Occipital lobe (tissue), 2 donors: Measurements from ENCODE around the gene SMO. TPM values are rescaled to one million over a fixed set of nuclear protein-coding genes. Genes with fewer than 3 reads are reported as not detected.

Source experiments
- DNase-seq: peaks from one replicate; lab custom pipeline; 2025; lab: John Stamatoyannopoulos, UW
- total RNA-seq: library from RNA; depleted of rRNA; stranded (reverse); fragments of >200 nt; gene quantifications from one replicate; pipeline ENCODE4 v1.2.3, GENCODE V29; 2014

Gene SMO
- 8.7 TPM for total RNA-seq

DNA sequence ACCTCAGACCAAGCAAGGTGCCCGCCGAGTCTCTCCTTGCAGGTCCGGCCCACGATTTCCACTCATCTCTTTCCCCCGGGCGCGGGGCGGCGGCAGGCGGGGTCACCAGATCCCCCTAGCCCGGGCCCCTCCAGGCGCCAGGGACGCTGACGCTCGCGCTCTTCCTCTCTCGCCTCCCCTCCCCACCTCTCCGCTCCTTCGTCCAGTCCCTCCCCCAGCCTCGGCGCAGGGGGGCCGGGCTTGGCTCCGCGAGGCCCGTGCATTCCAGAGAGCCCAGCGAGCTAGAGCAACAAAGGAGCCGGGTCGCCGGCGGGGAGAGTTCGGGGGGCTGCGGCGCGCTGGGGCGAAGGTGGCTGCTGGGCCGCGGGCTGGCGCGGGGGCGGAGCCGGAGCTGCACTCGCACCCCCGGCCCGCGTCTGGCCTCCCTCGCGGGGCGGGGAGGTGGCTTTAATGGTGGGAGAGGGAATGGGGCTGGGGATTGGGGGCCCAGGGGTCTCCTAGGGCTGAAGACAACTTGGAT is at the start of gene SMO:
Gene SMO, plus strand, starts transcription at position 262 of the 520 bp plus-strand sequence. CDS start 519 bp downstream, outside the sequence.
- no peak for DNase-seq

DNA sequence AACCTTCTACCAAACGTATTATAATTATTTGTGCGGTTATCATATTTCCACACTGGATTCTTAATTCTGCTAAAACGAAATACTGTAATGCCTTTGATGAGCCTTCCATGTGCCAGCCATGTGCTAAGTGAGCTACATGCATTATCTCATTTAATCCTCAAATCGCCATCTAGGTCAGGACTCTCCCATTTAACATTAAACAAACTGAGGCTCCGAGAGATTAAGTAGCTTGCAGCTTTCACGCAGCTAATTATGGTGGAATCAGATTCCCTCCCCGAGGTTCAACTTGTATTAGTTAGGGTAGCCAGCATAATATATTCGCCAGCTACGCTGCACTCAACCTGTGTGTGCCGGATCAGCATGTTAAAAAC is 44.7 kb upstream of the SMO start:
- DNase-seq, result no peak

DNA sequence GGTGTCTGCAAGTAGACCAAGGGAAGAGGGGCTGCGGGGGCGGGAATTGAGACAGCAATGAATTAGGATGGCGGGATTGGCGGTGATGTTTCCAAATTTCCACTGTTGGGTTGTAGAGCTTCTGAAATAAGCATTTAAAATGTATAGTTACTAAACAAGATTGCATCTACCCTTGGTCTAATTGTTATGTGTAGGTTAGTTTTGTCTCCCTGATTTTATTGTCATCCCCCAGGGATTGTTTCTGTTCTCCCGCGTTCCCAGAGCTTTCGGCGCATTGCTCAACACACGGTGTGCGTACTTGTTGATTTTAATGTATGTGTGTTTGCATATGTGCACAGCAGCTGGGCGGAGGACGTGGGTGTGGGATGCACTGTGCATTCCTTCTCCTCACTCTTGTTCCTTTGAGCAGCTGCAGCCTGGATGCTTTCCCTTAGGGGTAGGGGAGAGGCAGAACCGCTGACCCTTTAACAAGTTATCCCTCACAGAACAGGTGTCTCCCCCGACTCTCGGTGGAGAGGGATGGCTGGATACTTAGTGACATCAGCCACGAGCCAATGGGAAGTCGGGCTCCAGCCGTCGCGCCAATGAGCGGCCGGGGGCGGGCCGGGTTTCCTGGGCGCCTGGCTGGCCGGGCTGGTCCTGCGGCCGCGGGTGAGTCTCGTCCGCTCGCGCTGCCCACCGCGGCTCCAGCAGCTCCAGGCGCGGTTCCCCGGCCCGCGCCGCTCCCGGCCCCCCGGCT is 44.2 kb upstream of the SMO start, which contains the start of gene TSPAN33:
Gene TSPAN33, plus strand, starts transcription at position 613 of the 739 bp plus-strand sequence. CDS start 274 bp downstream, outside the sequence.
- peak; percentile 76 for DNase-seq

DNA sequence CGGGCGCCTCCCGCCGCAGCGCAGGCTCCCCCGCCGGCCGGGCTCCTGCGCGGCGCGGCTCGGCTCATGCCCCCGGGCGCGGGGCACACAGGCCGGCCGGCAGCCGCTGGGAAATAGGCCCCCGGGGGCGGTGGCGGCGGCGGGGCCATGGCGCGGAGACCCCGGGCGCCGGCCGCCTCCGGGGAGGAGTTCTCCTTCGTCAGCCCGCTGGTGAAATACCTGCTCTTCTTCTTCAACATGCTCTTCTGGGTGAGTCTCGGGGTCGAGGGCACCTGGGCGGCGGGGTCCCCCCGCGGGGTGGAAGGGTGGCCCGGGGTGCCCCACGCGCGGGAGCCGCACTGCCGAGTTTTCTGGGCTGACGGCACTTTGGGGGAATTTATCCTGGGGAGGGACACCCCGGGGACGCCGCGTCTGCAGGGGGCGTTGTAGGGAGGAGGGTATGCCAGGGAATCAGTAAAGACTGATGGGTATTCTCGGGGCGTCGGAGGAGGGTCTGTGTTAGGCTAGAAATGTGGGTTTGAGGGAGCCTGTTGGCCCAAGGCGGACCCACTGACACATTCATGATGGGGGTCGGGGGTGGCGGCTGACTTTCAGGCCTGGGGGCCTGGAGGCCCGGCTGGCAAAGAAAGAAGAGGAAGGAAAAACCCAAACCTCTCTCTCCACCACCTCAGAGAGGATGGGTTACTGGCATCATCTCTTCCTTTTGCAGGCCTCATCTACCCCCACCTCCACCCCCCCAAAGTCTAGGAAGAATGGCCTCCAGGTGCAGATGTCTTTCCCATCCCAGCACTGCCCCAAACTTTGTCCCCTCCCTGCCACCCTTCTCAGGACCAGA is 43.4 kb upstream of the SMO start:
- DNase-seq, result no peak

DNA sequence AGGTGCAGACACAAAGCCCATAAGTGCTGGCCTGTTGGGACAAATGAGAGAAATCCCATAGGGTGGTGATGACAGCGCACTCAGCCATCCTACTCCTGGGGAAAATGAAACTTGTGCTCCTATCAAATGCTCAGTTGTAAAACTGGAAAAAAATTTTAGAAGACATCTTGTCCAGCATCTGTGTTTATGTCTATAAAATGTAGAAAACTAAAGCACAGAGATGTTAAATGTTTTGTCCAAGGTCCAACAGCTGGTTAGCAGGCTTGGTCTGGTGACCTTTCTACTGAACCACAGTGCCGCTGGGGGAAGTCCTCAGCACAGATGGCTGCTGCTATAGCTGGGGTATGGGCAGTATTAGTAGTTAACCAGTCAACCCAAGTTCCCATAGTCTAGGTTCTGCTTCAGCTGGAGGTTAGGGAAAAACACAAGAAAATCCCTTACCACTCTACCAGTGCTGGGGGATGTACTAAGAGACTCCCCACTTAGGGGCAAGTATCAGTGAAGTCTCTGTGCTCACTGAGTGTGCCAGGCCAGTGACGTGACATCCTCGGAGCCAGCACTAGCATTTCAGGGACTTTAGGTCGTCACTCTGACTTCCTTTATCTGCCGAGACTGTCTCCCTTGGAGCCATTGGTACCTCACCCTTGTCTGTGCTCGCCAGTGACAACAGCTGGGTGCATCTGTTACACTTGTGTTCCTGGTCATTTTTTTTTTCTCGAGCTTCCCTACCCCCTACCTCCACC is 42.0 kb upstream of the SMO start:
- no peak for DNase-seq

DNA sequence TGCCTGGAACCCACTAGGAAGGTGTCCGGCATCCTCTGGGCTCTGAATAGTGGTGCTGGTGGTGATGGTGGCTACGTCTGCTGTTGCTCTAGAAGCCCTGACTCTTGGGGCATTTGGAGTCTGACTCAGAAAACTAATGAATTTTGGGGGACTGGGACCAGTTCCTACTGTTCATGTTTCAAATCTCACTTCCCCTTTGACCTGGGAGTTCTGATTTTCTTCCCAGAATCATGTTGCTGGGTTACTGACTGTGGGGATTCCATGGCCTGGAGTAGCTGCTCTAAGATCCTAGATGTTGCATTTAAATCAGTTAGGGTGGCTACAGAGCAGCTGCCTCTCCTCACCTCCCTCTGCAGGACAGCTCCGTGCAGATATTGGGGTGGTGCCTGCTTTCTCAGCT is 40.7 kb upstream of the SMO start:
- no peak for DNase-seq

DNA sequence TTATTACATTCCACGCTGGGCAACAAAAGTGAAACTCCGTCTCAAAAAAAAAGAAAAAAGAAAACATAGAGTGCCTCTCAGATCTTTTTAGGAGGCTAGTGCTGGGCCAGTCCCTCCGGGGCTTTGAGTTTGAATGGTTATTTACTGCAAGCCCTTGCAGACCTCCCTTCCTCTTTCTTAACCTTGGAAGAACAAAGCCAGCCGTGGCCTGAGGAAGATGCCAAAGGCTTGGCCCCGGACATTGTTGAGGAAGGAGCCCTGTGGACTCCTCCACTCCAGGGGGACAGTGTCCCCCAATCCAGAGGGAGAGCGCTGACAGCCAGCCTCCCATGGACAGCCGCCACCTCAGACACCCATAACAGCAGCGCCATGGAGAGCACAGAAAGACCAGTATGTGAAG is 38.9 kb upstream of the SMO start:
- DNase-seq, result no peak

DNA sequence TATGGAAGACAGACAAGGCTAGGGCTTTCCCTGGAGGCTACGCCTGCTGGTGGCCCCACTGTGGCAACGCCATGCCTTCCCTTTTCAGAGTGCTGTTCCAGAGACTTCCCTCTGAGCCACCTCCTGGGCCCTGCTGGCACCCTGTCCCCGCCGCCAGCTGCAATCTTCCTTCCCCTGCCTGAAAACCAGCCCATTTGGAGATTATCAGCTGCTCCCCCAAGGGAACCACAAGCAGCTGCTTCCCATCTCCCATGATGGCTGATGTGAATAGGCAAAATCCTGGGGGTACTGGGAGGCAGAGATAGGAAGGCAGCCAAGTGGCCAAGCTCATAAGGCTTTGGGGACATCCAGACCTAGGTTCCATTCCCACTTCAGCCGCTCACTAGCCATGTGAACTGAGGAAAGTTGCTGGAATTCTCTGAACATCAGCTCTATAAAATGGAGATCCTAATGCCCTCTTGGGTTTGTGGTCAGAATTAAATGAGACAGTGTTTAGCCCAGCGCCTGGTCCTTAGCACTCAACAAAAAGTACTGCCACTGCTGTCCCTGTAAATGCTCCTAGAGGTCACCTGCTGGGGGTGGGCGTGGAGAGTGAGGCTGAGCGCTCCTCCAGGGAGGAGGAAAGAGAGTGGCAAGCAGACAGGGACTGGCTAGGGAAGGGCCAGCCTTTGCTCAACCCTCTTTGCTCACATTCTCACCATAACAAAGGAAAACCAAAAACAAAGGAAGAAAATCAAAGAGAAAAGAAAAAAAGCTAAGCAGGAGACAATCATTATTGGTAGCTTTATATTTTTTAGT is 38.0 kb upstream of the SMO start:
- no peak for DNase-seq

DNA sequence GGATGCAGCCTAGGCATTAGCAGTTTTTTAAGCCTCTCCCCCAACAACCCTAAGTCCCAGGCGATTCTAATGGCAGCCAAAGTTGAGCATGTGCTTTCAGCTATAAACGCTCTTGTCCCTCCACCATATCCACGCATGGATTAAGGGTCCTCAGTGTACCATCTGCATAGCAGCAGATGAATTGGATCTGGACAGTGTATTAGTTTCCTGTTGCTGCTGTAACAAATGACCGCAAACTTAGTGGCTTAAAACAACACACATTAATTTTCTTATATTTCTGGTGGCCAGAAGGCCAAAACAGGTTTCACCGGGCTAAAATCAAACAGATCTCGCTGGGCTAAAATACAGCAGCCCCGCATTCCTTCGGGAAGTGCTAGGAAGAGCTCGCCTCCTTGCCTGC is 30.8 kb upstream of the SMO start:
- DNase-seq, result no peak

DNA sequence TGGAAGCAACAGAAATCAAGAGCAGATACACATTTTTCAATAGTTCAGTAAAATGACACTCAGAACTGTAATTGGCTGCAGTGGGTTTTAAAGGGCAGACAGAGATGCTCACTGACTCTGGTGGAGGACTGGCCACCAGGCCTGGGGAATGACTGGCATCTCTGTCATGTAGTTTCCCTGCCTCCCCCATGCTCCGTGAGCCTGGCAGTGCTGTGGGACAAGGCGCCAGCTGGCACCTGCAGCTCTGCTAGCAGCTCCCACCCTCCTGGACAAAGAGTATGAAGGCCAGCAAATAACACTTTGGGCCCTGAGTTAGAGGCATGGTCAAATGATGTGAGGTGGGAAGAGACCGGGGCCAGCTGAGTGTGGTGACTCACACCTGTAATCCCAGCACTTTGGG is 28.9 kb upstream of the SMO start:
- no peak for DNase-seq

DNA sequence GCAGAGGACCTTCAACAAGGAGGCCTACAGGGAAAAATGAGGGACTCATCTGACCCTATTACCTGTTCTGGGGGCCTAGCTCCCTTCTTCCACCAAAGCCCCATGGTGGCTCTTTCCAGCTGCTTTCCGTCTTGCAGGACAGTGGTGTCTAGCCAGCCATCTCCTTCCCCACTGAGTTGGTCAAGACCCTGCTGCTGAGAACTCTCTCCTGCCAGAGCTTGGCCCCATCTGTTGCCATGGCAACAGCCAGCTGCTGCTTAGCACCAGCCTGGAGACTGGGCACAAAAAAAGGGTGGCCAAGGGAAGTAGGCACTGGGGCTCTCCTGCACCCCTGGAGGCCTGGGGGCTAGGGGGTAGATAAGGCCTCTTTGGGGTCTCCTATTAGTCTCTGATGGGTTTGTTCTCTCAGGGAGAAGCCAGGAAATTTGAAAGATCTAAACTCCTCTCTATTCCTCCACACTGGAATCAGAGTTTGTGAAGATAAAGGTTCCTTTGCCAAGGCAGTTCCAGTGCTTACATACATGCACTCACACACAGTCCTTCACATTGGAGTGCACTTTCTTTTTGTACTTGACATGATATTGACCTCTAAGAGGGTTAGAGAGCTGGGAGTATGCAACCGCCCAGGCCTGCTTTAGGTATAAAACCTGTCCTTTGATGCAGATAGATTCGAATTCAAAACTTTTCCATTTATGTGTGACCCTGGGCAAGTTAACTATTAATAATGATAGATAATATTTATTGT is 28.1 kb upstream of the SMO start:
- no peak for DNase-seq

DNA sequence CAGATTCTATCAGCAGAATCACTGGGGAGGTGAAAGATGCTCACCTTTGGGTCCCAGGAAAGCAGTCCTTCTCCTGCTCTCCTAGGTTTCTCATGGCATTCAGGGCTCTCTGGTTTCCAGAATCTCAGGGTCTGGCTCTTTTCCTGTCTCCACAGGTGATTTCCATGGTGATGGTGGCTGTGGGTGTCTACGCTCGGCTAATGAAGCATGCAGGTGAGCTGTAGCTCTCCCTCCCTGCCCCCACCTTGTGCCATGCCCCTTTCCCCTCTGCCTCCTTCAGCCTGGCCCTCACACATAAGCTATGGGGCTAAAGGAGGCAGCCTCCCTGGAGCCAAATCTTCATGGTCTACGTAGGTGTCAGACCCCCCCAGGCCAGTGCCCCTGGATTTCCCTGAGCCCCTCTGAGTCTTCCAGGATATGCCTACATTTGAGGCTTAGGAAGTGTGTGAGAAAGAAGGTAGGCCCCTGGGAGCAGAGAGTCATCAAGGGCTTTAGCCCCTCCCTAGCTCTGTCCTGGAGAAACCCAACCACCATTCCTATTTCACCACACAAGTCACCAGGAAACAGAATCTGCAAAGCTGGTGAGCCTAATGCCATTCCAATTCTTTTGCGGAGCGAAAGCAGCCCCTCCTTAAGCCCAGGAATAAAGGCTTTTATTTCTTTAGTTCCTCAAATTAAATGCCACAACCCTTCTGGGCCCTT is 26.8 kb upstream of the SMO start:
- no peak for DNase-seq

DNA sequence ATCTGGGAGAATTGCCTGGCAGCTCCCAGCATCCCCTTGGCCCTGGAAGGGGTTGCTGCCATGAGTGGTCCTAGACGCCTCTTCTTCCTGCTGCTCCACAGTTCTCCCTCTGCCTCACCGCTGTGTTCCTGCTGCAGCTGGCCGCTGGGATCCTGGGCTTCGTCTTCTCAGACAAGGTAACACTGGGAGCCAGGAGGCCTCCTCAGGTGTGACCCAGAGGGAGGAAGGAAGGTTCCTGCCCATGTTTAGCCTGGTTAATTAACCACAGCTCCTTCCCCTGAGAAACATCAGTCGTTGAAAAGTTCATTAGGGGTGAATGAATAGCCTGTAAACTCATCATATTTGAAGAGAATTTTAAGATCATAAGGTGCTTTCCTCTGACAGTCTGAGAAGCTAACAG is 25.7 kb upstream of the SMO start:
- DNase-seq, result no peak

DNA sequence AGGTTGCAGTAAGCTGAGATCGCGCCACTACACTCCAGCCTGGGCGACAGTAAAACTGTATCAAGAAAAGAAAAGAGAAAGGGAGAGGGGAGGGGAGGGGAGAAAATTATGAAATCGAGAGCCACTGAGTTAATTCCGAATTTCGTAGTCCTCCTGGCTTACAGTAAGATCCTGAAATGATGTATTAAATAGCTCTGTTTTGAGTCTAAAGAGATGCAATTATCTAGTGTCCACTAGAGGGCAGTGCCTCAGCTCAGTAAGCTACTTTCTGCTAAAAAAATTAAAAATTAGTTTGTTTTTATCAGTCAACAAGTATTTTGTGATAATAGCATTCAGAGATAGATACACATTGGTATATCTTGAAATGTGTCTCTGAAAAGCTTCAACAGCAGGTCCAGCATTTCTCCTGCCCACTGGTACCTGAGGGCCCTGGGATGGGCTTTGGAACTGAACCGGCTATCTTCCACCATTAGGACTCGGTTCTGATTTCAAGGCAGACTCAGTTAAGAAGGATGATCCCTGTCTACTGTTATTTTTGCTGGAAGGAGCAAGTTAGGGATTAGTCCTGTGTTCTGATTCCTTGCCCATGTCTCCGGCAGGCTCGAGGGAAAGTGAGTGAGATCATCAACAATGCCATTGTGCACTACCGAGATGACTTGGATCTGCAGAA is 24.4 kb upstream of the SMO start:
- no peak for DNase-seq

DNA sequence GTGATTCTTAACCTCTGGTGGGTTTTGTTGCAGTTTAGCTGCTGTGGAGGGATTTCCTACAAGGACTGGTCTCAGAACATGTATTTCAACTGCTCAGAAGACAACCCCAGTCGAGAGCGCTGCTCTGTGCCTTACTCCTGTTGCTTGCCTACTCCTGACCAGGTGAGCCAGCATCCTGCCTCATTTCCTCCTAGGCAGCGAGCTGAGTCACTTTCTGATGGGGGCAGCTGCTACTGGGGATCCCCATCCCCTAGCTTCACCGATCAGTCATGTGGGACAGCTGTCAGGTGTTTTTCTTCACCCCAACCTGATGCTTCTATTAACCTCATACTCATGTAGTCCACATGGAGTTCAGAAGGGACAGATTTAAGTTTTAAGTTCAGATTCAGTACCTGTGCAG is 21.7 kb upstream of the SMO start:
- no peak for DNase-seq

DNA sequence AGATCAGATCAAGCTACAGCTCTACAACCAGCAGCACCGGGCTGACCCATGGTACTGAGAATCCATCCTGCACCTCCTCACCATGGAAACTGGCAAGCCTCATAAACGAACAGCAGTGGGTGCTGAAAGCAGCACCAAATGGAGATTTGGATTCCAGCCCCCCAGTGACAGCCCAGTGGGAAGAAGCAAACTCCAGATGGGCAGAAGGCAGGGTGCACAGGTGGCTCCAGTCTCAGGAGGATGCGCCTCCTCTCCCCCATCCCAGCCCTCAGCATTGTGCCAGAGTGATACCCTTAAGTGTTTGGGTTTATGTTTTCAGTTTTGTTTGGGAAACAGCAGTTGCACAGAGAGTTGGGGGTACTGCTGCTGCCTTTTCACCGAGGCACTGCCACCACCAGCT is 20.6 kb upstream of the SMO start:
- DNase-seq, result no peak

DNA sequence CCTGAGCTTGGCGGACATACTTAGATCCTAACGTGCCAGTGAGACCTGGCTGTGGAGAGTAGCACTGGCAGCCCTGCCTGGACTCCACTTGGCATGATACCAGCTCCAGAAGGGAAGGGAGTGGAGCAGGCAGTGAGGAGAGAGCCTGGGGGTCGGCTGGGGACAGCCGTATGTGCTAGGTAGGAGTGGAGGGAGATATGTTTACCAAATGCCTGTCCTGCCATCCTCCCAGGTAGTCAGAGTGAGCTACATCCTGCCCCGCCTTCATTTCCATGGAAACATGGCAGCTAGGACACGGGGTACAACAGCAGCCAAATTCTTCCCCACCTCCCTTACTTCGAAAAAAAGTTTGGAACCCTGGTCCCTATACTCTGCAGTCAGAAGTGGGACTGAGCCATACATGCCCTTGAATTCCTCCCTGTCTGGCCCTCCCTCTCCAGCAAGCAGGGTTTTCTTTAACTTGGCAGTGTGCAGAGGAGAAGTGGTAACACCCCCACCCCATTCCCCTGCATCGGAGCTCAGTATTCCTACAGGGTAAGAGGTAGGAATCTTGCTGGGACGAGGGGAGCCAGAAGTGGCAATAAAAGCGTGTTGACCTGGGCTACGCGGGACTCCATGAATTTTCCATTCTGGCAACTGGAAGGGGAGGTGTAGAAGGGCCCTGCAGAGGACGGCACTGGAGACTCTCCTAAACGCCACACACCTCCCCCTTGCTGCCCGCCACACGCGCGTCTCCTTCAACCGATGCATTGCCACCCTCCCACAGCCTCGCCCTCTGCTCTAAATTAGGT is 20.0 kb upstream of the SMO start:
- DNase-seq, result no peak

DNA sequence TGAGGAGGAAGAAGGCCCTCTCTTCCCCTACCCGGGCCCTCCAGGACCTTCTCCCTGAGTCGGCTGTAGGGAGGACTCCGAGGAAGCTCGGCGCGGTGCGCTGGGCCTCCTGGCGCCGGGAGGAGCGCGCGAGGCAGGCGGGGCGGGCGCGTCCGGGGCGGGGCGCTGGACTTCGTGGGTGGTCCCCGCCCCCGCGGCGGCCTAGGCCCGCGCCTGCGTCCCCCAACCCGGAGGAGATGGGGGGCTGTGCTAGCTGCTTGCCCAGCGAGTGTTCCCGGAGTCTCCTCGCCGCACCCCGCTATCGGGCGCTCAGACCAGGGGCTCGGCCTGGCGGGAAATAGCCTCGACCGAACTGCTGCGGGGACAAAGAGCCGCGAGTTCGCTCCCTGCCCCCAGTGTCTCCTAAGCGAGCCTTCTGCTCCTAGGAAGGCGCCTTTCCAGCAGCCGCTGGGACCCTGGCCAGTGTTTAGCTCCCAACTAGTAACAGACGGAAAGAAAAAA is 19.2 kb upstream of the SMO start:
- DNase-seq, result no peak
